Middle frontal gyrus (tissue), 1 donor: ENCODE results near the gene BRF1.

ENCODE experiments used
- DNase-seq: peaks from one replicate; pipeline ENCODE4 v3.0.0-alpha.2; 2015; ENCODE audit warnings: low spot score; ENCODE audit errors: extremely low spot score

BRF1 gene

DNA sequence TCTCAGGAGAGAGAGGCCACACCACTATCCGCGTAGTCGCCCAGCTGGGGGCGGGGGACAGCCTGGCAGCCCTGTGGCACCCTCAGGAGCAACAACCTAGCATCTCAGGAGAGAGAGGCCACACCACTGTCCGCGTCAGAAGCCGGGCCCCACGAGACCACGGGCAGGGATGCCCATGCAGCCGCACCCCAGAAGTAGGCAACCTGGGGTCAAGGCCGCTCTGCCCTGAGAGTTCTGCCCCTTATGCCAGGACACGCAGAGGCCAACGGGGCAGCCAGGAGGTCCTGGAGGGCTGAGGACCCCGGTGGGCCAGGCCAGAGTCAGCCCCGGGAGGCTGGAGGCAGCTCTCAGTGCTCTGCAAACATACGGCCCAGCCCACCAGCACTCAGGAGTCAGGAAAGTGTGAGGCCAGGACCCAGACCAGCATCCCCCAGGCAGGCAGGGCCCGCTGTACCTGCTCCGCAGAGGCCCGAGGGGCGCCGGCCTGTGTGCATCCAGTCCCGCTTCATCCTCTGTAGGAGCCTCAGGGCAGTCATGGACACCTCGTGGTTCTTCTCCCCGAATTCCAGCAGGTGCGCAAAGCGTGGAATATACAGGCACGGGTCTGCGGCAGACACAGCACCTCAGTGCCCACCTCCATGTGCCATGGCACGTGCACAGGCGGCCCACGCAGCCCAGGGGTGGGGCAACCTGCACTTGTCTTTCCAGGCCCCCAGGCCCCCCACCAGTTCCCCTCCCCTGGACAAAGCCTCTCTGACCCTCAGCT lies 59.8 kb downstream of the BRF1 start:
- no peak for DNase-seq

DNA sequence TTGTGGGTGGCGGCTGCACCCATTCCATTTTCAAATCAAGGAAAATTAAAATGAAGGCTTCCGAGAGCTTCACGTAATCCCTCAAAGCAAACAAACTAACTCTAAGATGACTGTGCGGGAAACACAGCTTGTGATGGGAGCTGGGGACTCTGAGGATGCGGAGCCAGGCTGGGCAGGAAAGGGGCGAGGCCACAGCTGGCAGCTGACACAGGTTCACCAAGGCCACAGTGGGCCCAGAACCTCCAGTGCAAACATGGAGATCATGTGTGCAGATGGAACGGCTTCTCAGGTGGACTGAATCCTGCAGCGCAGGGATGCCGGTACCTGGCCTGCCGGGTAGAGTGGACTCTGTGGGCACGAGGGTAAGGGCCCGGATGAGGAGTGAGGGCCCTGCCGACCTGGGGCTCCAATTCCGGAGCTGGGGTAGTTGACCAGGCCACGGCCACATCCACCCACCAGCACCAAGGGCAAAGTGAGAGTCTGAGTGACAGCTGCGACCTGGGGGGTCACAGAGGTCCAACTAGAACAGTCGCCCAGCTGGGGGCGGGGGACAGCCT lies 71.6 kb downstream of the BRF1 start:
- no peak for DNase-seq

DNA sequence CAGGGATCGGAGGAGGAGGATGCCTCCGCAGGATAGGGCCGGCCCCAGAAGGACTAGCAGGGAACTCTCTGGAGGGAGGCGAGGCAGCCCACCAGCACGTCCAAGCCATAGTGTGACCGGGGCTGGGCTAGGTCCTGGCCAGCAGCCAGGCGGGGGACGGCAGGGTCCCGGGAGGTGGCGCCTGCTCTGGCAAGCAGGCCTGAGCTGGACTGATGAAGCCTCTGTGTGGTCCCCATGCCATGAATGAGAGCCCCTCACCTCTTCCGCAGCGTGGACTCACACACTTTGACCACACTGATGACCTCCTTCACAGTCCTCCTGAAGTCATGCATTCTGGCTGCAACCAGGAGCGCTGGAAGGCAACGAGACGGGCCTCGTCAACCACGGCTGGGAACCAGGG lies 72.2 kb downstream of the BRF1 start:
- DNase-seq = no peak

DNA sequence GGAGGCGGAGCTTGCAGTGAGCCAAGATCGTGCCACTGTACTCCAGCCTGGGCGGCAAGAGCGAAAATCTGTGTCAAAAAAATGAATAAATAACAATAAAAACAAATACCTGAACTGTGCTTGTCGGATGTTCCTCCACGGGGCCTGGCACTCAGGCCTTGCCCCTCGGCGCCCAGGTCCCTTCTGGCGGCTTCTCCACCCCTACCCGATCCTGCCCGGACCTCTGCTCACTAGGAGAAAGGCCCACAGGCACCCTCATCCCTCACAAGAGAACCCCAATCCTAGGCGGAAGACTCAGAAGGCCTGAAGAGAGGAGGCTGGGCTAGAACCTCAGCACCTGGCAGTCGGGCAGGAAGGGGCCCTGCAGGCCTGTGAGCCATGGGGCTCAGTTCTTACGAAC lies 73.5 kb downstream of the BRF1 start:
- DNase-seq = no peak

DNA sequence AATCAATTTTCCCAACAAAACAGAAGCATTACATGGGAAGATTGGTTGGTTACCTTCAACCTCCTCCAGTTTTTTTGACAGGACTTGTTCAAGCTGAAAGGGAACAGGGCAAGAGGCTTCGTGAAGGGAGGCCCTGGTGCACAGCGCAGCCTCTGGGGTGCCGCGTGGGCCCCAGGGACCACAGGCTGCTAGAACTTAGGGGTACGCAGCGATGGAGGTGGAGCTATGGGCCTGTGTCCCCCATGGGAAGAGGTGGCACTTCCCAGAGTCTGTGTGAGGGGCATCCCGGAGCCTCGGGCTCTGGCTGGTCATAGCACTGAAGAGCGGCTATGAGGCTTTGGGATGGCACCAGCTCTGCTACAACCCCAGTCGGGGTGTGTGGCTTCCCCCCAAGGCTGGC lies 74.6 kb downstream of the BRF1 start:
- no peak for DNase-seq

DNA sequence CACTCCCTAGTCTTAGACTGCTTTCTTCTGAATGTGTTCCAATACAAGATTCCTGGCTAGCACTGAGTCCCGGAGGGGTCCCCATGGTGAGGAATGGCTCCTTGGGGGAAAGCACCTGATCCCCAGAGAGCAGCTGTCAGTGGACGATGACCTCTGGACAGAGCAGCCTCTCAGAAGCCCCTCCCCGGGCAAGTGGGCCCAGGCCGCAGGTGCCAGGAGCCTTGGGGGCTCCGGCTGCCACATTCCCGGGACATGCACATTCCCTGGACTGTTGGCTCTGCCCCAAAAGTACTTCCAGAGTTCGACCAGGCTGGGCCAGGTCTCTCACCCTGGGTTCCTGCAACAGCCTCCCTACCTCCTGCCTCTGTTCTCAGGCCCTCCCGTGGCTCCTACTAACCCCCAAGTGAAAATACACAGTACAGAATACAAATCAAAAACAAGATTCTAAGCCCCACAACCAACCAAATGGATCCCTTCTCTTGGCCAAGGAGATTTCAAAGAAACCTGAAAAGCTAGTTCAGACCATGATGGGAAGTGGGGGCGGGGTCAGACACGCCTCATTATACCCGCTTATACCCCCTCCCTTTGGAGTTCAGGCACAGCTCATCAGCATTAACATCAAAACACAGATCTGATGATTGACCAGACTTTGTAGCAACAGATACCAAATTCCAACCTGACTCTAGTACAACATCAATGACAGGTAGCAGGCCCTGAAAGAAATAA lies 75.8 kb downstream of the BRF1 start:
- DNase-seq = no peak

DNA sequence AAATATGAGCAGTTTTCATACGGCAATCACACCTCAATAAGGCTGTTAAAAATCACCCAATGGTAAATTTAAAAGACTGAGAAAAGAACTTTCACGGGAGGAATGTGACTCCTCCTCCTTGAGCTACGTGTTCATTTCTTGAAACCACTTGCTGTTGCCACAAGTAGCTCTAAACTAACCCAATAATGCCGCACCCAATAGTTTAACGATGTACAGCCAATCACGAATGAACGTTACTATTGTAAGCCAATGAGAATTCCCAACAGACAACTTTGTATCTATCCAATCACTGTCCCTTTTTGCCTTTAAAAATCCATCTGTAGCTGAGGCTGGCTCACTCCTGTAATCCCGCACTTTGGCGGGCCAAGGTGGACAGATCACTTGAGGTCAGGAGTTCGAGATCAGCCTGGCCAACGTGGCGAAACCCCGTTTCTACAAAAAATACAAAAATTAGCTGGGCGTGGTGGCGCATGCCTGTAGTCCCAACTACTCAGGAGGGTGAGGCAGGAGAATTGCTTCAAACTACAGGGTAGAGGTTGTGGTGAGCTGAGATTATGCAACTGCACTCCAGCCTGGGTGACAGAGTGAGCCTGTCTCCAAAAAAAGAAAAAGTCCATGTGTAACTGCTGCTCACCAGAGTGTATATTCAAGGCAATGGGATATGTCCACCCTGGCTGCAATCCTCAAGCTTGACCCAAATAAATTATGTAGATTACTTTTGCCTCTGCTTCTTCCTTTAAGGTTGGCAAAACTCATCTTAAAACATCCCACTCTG lies 76.8 kb downstream of the BRF1 start:
- DNase-seq = no peak

DNA sequence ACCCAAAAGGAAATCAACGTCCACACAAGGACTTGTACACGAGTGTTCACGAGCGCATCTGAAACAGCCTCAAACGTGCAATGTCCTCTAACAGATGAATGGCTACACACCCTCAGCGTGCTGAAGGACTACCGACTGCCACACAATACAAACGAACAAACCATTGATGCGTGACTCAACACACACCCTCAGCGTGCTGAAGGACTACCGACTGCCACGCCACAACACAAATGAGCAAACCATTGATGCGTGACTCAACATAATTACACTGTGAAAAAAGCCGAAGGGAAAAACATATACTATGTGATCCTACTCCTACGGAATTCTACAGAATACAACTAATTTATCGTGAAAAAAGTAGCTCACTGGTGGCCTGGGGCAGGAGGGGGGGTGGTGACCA lies 77.5 kb downstream of the BRF1 start:
- no peak for DNase-seq

DNA sequence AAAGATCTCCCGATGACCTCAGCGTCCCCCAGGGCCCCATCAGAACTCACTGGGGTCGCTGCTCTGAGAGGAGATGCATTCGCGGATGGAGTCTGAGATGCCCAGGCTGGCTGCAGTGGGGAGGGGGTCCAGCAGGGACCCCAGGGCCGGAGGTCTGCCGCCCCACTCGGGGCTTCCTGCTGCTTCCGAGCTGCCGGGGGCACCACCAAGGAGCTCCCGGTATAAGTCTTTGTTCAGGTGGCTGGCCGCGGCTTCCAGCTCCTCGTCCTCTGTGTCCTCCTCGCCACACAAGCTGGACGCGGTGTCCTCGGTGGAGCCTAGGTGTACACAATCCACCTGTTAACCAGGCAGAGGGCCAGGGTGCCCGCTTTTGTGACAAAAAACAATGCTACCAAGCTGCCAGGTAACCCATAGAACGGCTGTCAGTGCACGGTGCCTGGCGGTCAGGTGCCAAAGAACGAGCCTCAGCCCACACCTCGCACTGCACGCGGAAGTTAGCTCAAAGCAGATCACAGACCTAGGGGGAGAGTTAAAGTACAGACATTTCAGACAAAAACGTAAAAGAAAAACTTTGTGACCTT lies 79.1 kb downstream of the BRF1 start:
- DNase-seq = no peak

DNA sequence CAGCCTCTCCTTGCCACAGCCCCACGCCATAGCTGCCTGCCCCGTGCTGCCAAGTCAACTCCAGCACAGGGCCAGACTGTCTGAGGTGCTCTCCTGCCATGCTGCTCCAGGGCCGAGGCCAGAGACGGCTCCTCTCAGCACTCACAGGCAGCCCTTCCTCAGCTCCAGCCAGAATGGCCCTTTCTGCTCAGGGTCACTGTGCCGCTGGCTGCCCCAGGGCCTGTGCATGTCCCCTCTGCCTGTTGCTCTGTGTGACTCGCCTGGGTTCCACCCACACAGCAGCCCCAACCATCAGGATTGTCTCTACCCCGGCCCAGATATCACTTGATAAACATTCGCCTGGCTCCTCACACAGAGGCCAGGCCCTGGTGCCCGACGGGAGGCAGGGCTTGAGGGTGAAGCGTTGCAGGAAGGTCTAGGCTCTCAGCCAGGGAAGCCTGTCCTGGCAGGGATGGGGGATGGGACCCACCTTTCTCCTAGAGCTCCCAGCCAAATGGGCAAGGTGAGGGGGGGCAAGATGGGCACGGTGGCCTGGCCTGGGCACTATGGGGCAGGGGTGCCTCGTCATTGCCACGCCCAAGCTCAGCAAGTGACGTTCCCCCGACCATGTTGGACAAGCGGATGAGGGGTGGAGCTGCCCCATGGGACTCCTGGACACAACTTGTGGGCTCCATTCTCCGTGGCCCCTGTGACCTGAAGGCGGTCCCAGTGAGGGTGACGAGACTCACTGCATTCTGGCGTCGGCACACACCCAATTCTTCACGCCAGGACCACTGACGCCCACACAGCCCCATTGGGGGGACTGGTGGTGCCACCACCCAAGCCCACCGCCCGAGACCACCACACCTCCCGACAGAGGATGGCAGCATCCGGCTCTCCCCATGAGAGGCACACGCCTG lies 79.9 kb downstream of the BRF1 start:
- DNase-seq = no peak

DNA sequence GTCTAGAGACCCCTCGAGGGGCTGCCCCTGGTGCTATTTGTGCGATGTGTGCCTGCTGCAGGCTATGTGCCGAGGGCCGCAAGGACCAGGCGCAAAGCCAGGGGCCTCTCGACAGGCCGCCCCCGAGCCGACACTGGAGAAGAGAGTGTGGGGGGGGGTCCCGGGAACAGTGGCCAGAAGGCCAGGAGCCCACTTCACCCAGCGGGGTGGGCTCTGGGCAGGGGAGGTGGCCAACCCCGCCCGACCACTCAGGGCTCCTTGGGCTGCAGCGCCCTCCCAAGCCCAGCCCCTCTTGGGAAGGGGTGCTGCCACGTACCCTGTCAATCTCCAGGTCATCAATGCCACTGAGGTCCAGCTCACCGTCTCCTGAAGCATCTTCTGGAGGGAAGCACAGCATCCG lies 81.0 kb downstream of the BRF1 start:
- DNase-seq = no peak

DNA sequence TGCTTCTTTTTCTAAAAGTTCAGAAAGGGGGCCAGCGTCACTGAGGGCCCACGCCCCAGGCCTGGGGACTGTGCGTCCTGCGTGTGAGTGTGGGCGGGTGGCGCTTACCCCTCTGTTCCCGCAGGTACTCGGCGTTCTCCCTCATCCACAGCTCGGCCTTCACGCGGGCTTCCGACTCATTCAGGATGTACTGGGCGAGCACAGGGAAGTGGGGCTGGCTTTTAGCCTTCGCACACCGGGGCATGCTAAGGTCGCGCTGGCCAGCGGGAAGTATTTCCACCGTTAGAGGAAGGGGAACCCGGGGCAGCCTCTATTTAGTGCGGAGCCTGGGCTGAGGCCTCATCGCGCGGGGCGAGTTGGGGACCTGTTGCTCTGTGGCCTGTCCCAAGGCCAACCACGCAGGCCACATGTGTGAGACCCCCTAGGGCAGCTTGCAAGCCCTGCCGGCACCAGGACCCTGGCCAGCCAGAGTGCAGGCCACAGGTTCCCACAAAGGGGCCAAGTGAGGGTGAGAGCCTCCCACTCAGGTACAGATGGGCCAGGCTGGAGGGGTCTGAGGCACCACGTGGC lies 81.7 kb downstream of the BRF1 start:
- DNase-seq = no peak

DNA sequence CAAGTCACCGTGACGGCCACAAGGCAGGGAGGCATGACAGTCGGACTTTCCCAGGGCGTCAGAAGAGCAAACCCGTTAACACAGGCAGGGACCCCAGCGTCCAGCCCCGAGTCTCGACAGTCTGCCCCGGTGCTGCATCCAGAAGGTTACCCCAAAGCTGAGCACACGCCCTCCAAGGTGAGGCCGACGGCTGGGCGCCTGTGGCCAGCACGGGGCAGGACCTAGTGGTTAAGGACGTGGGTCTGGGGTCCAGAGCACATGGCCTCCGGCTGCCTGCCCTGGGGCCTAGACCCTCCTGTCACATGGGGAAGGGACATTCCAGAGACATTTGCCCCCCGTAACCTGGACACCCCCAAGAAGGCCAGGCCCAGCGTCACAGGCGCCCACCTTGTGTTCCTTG lies 82.2 kb downstream of the BRF1 start:
- DNase-seq = no peak

DNA sequence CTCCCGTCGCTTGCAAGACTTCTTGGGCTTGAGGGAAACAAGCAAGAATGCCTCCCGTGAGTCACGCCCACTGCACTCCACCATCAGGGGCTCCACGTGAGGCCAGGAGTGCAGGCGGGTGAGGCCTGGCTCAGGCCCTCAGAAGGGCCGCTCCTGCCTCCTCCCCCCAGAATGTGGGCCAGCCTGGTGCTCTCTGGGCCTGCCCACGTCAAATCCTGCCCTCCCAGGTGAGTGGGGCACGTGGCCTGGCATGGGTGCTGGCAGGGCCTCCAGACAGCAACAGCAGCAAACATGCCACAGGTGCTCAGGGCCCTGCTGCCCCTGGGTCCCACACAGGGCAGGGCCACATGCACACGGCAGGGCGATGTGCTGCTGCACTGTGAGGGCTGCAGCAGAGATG lies 83.0 kb downstream of the BRF1 start:
- DNase-seq = no peak

DNA sequence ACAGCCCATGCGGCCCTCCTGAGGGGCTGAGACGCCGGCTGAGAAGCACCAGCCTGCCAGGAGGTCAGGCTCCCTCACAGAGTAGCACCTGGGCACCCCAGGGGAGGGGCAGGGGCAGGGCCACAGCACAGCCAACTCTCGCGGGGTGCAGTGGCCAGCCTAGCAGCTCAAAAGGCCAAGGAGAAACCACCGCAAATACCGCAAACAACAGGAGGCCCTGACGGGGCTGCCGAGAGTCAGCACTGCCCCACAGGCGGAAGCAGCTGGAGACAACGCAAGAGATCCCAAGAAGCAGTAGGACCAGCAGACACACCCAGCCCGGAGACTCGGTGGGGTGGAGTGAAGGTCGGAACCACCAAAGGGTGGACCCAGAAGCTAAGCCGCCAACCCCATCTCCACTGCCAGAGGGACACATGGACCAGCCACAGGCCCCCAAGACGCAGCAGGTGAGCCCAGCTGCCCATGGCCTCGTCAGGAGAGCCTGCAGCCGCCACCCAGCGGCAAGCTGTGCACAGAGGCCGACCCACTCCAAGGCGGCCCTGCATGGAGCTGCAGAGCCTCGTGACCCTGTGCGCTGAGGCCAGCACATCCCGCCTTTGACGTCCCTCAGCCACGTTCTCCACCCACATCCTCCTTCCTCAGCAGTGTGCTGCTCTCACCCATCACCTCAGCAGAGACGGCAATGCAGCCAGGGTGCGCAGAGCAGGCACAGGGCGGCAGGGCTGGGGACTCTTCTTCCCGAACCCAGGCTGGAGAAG lies 84.1 kb downstream of the BRF1 start:
- no peak for DNase-seq

DNA sequence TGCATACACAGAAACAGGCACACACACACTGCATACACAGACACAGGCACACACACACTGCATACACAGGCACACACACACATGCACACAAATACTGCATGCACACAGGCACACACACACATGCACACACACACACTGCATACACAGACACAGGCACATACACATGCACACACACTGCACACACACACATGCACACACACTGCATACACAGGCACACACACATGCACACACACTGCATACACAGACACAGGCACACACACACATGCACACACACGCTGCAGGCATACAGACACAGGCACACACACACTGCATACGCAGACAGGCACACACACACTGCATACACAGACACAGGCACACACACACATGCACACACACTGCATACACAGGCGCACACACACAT lies 85.2 kb downstream of the BRF1 start:
- no peak for DNase-seq

DNA sequence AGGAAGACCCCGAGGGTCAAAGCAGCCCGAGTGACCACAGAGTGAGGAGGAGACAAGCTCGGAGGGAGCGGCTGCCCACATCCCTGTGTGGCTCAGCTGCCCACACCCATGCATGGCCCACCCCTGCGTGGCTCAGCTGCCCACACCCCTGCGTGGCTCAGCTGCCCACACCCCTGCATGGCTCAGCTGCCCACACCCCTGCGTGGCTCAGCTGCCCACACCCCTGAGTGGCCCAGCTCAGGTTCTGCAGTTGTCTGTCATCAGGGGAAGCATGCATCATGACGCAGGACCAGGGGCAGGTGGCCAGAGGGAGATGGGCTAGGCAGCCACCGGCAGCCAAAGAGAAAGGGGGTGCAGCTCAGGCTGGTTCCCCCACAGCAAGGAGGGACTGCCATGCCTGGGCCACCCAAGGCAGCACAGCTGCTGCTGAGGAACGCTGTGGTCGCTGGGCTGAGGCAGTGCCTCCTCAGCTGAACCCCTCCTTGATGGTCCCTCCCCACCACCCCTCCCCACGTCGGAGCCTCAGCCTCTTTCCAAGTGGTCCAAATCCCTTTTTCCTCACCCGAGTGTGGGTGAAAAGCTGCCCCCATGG lies 86.4 kb downstream of the BRF1 start:
- no peak for DNase-seq

DNA sequence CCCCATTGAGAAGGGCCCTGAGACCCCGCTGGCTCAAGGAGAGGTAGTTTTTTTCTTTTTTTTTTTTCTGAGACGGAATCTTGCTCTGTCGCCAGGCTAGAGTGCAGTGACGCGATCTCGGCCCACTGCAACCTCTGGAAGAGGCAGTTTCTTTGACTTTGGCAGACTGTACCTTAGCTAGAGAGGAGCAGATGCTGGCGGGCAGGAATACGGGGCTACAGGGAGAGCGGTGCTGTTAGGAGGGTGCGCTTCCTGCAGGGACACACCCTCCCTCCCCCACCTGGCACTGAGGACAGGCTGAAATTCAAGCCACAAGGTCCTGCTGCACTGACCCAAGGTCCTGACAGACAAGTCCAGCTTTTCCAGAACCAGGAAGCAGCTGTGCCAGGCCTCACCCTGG lies 87.4 kb downstream of the BRF1 start:
- DNase-seq = no peak
